NK-92 (cell line): ENCODE results near the gene CIB2.

ENCODE experiments used
- DNase-seq: peaks from one replicate; lab custom pipeline; 2025; ENCODE audit not compliant: unreplicated experiment; lab: John Stamatoyannopoulos, UW

The CIB2 gene

GRCh38 chr15:78109156-78109555, 22.1 kb downstream of the CIB2 start:
- no peak for DNase-seq

GRCh38 chr15:78108300-78109084, 22.8 kb downstream of the CIB2 start:
- no peak for DNase-seq

- no peak for DNase-seq
These were observed 23.8 kb downstream of the CIB2 start for GRCh38 chr15:78107471-78107870.

- DNase-seq, result no peak
These were observed 25.6 kb downstream of the CIB2 start for GRCh38 chr15:78105476-78106241.

- no peak for DNase-seq
These were observed 26.4 kb downstream of the CIB2 start for GRCh38 chr15:78104566-78105475.

- no peak for DNase-seq
These were observed 27.1 kb downstream of the CIB2 start for GRCh38 chr15:78104119-78104479.

GRCh38 chr15:78103406-78104118, 27.7 kb downstream of the CIB2 start:
- DNase-seq, result no peak

GRCh38 chr15:78102741-78103140, 28.5 kb downstream of the CIB2 start:
- DNase-seq, result no peak

- DNase-seq, result no peak
These were observed 29.0 kb downstream of the CIB2 start for GRCh38 chr15:78102211-78102610.

GRCh38 chr15:78101423-78102105, 29.7 kb downstream of the CIB2 start:
- no peak for DNase-seq

GRCh38 chr15:78100886-78101285, 30.4 kb downstream of the CIB2 start:
- DNase-seq, result no peak

GRCh38 chr15:78098131-78098755, 33.0 kb downstream of the CIB2 start:
- no peak for DNase-seq

- DNase-seq, result no peak
These were observed 33.6 kb downstream of the CIB2 start for GRCh38 chr15:78097667-78098066.

GRCh38 chr15:78093242-78094020, 37.8 kb downstream of the CIB2 start:
- no peak for DNase-seq

GRCh38 chr15:78092261-78093041, 38.8 kb downstream of the CIB2 start, which contains the start of gene SH2D7:
Gene SH2D7 (plus strand): TSS chr15:78092561. CDS start chr15:78092585, 24 bp downstream.
- no peak for DNase-seq

GRCh38 chr15:78090422-78091063, 40.7 kb downstream of the CIB2 start:
- DNase-seq, result no peak

- DNase-seq, result no peak
These were observed 42.5 kb downstream of the CIB2 start for GRCh38 chr15:78088773-78089080.
